H1 (cell line): ENCODE results near the gene RNASE1. TPM values are rescaled to one million over a fixed set of nuclear protein-coding genes. Genes with fewer than 3 reads are reported as not detected.

Source experiments
- CTCF ChIA-PET: fragments of 300-600 bp; sonication (Branson Sonifier 250); formaldehyde crosslinking; loops from one replicate; lab custom pipeline; 2021; ENCODE audit not compliant: partially characterized antibody; lab: Charles Lee
- POLR2A ChIA-PET: fragments of 300-600 bp; sonication (Branson Sonifier 250); formaldehyde crosslinking; loops from one replicate; lab custom pipeline; 2021; ENCODE audit warnings: inconsistent platforms; ENCODE audit not compliant: partially characterized antibody; lab: Charles Lee
- DNase-seq, 2 experiments: peaks; one replicate each; pipeline versions ENCODE4 v3.0.0 to v3.0.0-alpha.2; 2010 to 2022; ENCODE audit warnings: low spot score in 2 of 2, low read depth in 1 of 2, mixed read lengths in 1 of 2
- FAIRE-seq: peaks from 2 replicates; lab custom pipeline; 2011; peaks lifted over from hg19 to GRCh38; lab: Jason Lieb, UNC
- H2AFZ ChIP-seq: 2 replicates; pipeline ENCODE4 v1.8.1; 2012; ENCODE audit warnings: low read length, inconsistent platforms
- H2AK5ac ChIP-seq: 2 replicates; pipeline ENCODE4 v1.6.1; 2013; ENCODE audit warnings: low read depth, low read length
- H2BK120ac ChIP-seq: replicated peaks from 2 replicates; pipeline ENCODE3; 2013; ENCODE audit warnings: low read depth, low read length, inconsistent platforms
- H2BK12ac ChIP-seq: 2 replicates; pipeline ENCODE4 v1.6.1; 2013; ENCODE audit warnings: low read depth, low read length
- H2BK15ac ChIP-seq: 2 replicates; pipeline ENCODE4 v1.6.1; 2013; ENCODE audit warnings: low read length
- H2BK20ac ChIP-seq: 2 replicates; pipeline ENCODE4 v1.6.1; 2013; ENCODE audit warnings: low read length
- H2BK5ac ChIP-seq: 2 replicates; pipeline ENCODE4 v1.6.1; 2013; ENCODE audit warnings: low read depth, low read length
- H3K14ac ChIP-seq: 2 replicates; pipeline ENCODE4 v1.6.1; 2013; ENCODE audit warnings: inconsistent platforms; ENCODE audit not compliant: insufficient read length
- H3K18ac ChIP-seq: 2 replicates; pipeline ENCODE4 v1.6.1; 2013; ENCODE audit warnings: low read length; ENCODE audit errors: extremely low read depth
- H3K23ac ChIP-seq: 2 replicates; pipeline ENCODE4 v1.6.1; 2013; ENCODE audit warnings: inconsistent platforms; ENCODE audit not compliant: insufficient read length
- H3K23me2 ChIP-seq: 2 replicates; pipeline ENCODE4 v1.6.1; 2013; ENCODE audit warnings: low read depth, low read length
- H3K27ac ChIP-seq: 2 replicates; pipeline ENCODE4 v1.6.1; 2011; ENCODE audit warnings: low read depth, low read length, inconsistent platforms
- H3K27me3 ChIP-seq, 4 experiments: replicated peaks in 1 of 4; 1 replicate in 1 of 4; 2 replicates in 3 of 4; pipeline versions ENCODE4 v1.6.1 to v1.8.1; 2011 to 2013; ENCODE audit warnings: low read length in 3 of 4, mild to moderate bottlenecking in 3 of 4, inconsistent platforms in 2 of 4, mixed read lengths in 2 of 4, moderate library complexity in 1 of 4; ENCODE audit not compliant: control insufficient read depth in 3 of 4, insufficient read depth in 3 of 4; ENCODE audit errors: extremely low read depth in 1 of 4
- H3K36me3 ChIP-seq, 4 experiments: 2 replicates each; pipeline versions ENCODE4 v1.6.1 to v1.8.1; 2011 to 2013; ENCODE audit warnings: mild to moderate bottlenecking in 4 of 4, low read length in 3 of 4, moderate library complexity in 2 of 4, control low read depth in 1 of 4, inconsistent platforms in 1 of 4; ENCODE audit not compliant: insufficient read depth in 4 of 4, control insufficient read depth in 2 of 4
- H3K4ac ChIP-seq: replicated peaks from 2 replicates; pipeline ENCODE3; 2013; ENCODE audit warnings: low read length, low read depth, mixed read lengths, inconsistent platforms; ENCODE audit not compliant: insufficient read length
- H3K4me1 ChIP-seq, 4 experiments: replicated peaks in 1 of 4; 1 replicate in 1 of 4; 2 replicates in 3 of 4; pipeline versions ENCODE4 v1.6.1 to v1.8.1; 2011 to 2013; ENCODE audit warnings: low read length in 3 of 4, inconsistent platforms in 2 of 4, mixed read lengths in 1 of 4; ENCODE audit not compliant: insufficient read depth in 4 of 4, control insufficient read depth in 3 of 4
- H3K4me2 ChIP-seq, 2 experiments: 2 replicates each; pipeline versions ENCODE4 v1.6.1 to v1.8.1; 2011 to 2013; ENCODE audit warnings: low read depth in 2 of 2, low read length in 2 of 2, control low read depth in 1 of 2, inconsistent platforms in 1 of 2, mild to moderate bottlenecking in 1 of 2; ENCODE audit not compliant: insufficient read depth in 1 of 2
- H3K4me3 ChIP-seq, 4 experiments: fragments of 200-600, 300-600 bp in 1 of 4; sonication (generic), shearing (Covaris generic), sonication (Bioruptor Twin) in 1 of 4; 2 replicates each; pipeline versions ENCODE4 v1.5.1 to v1.8.1; 2011 to 2016; ENCODE audit warnings: low read length in 4 of 4, low read depth in 3 of 4, control low read depth in 2 of 4, inconsistent platforms in 2 of 4, mild to moderate bottlenecking in 2 of 4, mixed read lengths in 1 of 4, moderate library complexity in 1 of 4; ENCODE audit not compliant: insufficient read depth in 2 of 4; ENCODE audit errors: extremely low read depth in 1 of 4
- H3K56ac ChIP-seq: replicated peaks from 2 replicates; pipeline ENCODE3; 2013; ENCODE audit warnings: low read depth, mild to moderate bottlenecking, mixed read lengths, low read length, inconsistent platforms; ENCODE audit not compliant: insufficient read length
- H3K79me1 ChIP-seq: 2 replicates; pipeline ENCODE4 v1.6.1; 2013; ENCODE audit warnings: low read depth, low read length, control low read depth
- H3K79me2 ChIP-seq, 2 experiments: 2 replicates each; pipeline versions ENCODE4 v1.6.1 to v1.8.1; 2012 to 2013; ENCODE audit warnings: low read length in 2 of 2, mild to moderate bottlenecking in 2 of 2, inconsistent platforms in 1 of 2; ENCODE audit not compliant: insufficient read depth in 2 of 2, control insufficient read depth in 1 of 2
- H3K9ac ChIP-seq, 4 experiments: replicated peaks in 1 of 4; 1 replicate in 1 of 4; 2 replicates in 3 of 4; pipeline versions ENCODE4 v1.6.1 to v1.8.1; 2011 to 2013; ENCODE audit warnings: low read depth in 3 of 4, low read length in 3 of 4, control low read depth in 2 of 4, mild to moderate bottlenecking in 2 of 4, moderate library complexity in 2 of 4, inconsistent platforms in 1 of 4; ENCODE audit errors: extremely low read depth in 1 of 4
- H3K9me3 ChIP-seq, 2 experiments: 2 replicates each; pipeline versions ENCODE4 v1.6.1 to v1.8.1; 2012 to 2013; ENCODE audit warnings: mild to moderate bottlenecking in 2 of 2, moderate library complexity in 2 of 2, control low read depth in 1 of 2, inconsistent platforms in 1 of 2, low read depth in 1 of 2, low read length in 1 of 2, mixed read lengths in 1 of 2; ENCODE audit not compliant: insufficient read depth in 2 of 2
- H4K20me1 ChIP-seq, 2 experiments: replicated peaks in 1 of 2; 2 replicates each; pipeline versions ENCODE3 to v1.8.1; 2011 to 2013; ENCODE audit warnings: inconsistent platforms in 2 of 2, low read length in 2 of 2, mild to moderate bottlenecking in 1 of 2; ENCODE audit not compliant: insufficient read depth in 2 of 2, control insufficient read depth in 1 of 2
- H4K5ac ChIP-seq: 2 replicates; pipeline ENCODE4 v1.6.1; 2013; ENCODE audit warnings: low read length, low read depth, mixed read lengths, inconsistent platforms; ENCODE audit not compliant: insufficient read length
- H4K8ac ChIP-seq: 2 replicates; pipeline ENCODE4 v1.8.0; 2013; ENCODE audit warnings: mild to moderate bottlenecking, moderate library complexity, low read length, inconsistent platforms; ENCODE audit not compliant: insufficient read depth; ENCODE audit errors: extremely low read depth
- H4K91ac ChIP-seq: replicated peaks from 2 replicates; pipeline ENCODE3; 2013; ENCODE audit warnings: low read length, mixed read lengths, inconsistent platforms; ENCODE audit not compliant: insufficient read length
- BACH1 ChIP-seq: IDR thresholded peaks from 2 replicates; pipeline ENCODE4 v1.6.1; 2012; ENCODE audit warnings: low read length, improper control_type of control experiment
- BRCA1 ChIP-seq: IDR thresholded peaks from 2 replicates; pipeline ENCODE4 v1.6.1; 2012; ENCODE audit warnings: low read depth, low read length, improper control_type of control experiment
- CBX5 ChIP-seq: fragments of 300-800, 300-1000 bp; sonication (generic); IDR thresholded peaks from 2 replicates; pipeline ENCODE4 v1.7.1; 2016; ENCODE audit warnings: antibody characterized with exemption, low read length, low read depth
- CHD2 ChIP-seq: IDR thresholded peaks from 2 replicates; pipeline ENCODE4 v1.6.1; 2012; ENCODE audit warnings: low read length, improper control_type of control experiment
- EZH2 ChIP-seq: fragments of 200-600 bp; sonication (generic); IDR thresholded peaks from 2 replicates; pipeline ENCODE4 v1.7.1; 2012; ENCODE audit warnings: low read depth, mild to moderate bottlenecking, moderate library complexity, low read length, inconsistent platforms; ENCODE audit not compliant: severe bottlenecking
- FOSL1 ChIP-seq: IDR thresholded peaks from 2 replicates; pipeline ENCODE4 v1.6.1; 2011; ENCODE audit warnings: mild to moderate bottlenecking, low read depth, low read length, moderate library complexity; ENCODE audit not compliant: insufficient read depth
- GABPA ChIP-seq: IDR thresholded peaks from 2 replicates; pipeline ENCODE4 v1.6.1; 2011; ENCODE audit warnings: mild to moderate bottlenecking, low read length, moderate library complexity, borderline replicate concordance; ENCODE audit not compliant: insufficient read depth
- POLR2AphosphoS5 ChIP-seq: IDR thresholded peaks from 2 replicates; pipeline ENCODE4 v1.6.1; 2011; ENCODE audit warnings: low read depth, low read length
- RBBP5 ChIP-seq: IDR thresholded peaks from 2 replicates; pipeline ENCODE4 v1.7.1; 2012; ENCODE audit warnings: low read depth, mild to moderate bottlenecking, inconsistent platforms, low read length, moderate library complexity, borderline replicate concordance
- SP1 ChIP-seq: IDR thresholded peaks from 2 replicates; pipeline ENCODE4 v1.6.1; 2011; ENCODE audit warnings: low read depth, low read length
- SRF ChIP-seq: IDR thresholded peaks from 2 replicates; pipeline ENCODE4 v1.6.1; 2011; ENCODE audit warnings: mild to moderate bottlenecking, low read depth, low read length, moderate library complexity
- SUZ12 ChIP-seq: fragments of 200-600 bp; sonication (generic); IDR thresholded peaks from 2 replicates; pipeline ENCODE4 v1.6.1; 2012; ENCODE audit warnings: mild to moderate bottlenecking, inconsistent platforms, low read length, moderate library complexity, mixed read lengths
- TBP ChIP-seq: IDR thresholded peaks from 2 replicates; pipeline ENCODE4 v1.6.1; 2011; ENCODE audit warnings: low read depth, low read length, improper control_type of control experiment
- TCF12 ChIP-seq: IDR thresholded peaks from 2 replicates; pipeline ENCODE4 v1.6.1; 2011; ENCODE audit warnings: low read depth, mild to moderate bottlenecking, low read length
- YY1 ChIP-seq: IDR thresholded peaks from 2 replicates; pipeline ENCODE4 v1.6.1; 2011; ENCODE audit warnings: low read depth, mild to moderate bottlenecking, low read length
- ZNF274 ChIP-seq: IDR thresholded peaks from 2 replicates; pipeline ENCODE4 v1.7.0; 2012; ENCODE audit warnings: low read length, borderline replicate concordance; ENCODE audit errors: extremely low read depth
- WGBS, 2 experiments: shearing (Covaris generic) in 1 of 2; methylation state at CpG; one replicate each; pipeline versions ENCODE4 v1.1.6 to v1.1.7; 2013 to 2015; ENCODE audit warnings: low lambda C conversion rate in 2 of 2, mixed read lengths in 2 of 2, inconsistent platforms in 1 of 2, low coverage in 1 of 2, missing lambda C conversion rate in 1 of 2; ENCODE audit not compliant: insufficient replicate concordance in 2 of 2, insufficient coverage in 1 of 2, insufficient read length in 1 of 2; ENCODE audit errors: extremely low coverage in 1 of 2, missing lambda C conversion rate in 1 of 2; 5-methylcytosine and 5-hydroxymethylcytosine counted together
- polyA plus RNA-seq, 7 experiments: library from polyadenylated mRNA; depleted of rRNA in 3 of 7; stranded (reverse) in 5 of 7; unstranded in 2 of 7; fragments of >200 nt in 5 of 7; fragments of 200-250 nt in 2 of 7; gene quantifications; 1 replicate in 5 of 7; 2 replicates in 1 of 7; 4 replicates in 1 of 7; pipeline versions ENCODE4 v1.2.1 to v1.2.3, GENCODE V29; 2011 to 2013; ENCODE audit warnings: missing spikeins in 2 of 7, mixed read lengths in 2 of 7
- total RNA-seq: library from RNA; stranded (reverse); fragmentation: NEBNext Ultra II Directional; extraction: Animal tissue kit (Norgen Biotek cat#: 25700); gene quantifications from 2 replicates; pipeline ENCODE4 v1.2.1, GENCODE V29; 2021

The RNASE1 gene
- total and polyA plus RNA-seq, 2 of the 8 experiments (the other 6 are each of a cell fraction or from before 2014, with no cell fraction given) = 2.2 to 13.4 TPM

- H3K14ac ChIP-seq = no peak overlapping the region
- H4K20me1 ChIP-seq = no peaks in the 10 kb centered on the region
- H3K79me2 ChIP-seq = no peaks in the 10 kb centered on the region
- H2BK20ac ChIP-seq = no peak overlapping the region
- no peak overlapping the region for H3K18ac ChIP-seq
- CTCF ChIA-PET = interaction anchor here (1.0 to 3.2 kb wide), 3 partner anchors 17 to 110 kb away, joined by 3 to 16 read pairs (median 3); no protein-coding TSS in a partner anchor
- no peak overlapping the region for H2BK15ac ChIP-seq
- no peak overlapping the region for H3K4me2 ChIP-seq
- no peak overlapping the region for H3K4ac ChIP-seq
- no peak overlapping the region for H2BK12ac ChIP-seq
- no peak overlapping the region for H2BK120ac ChIP-seq
- H4K8ac ChIP-seq = no peak overlapping the region
- H3K4me3 ChIP-seq = no peak overlapping the region
- no peak overlapping the region for H3K56ac ChIP-seq
- no peak overlapping the region for H3K27ac ChIP-seq
- H4K91ac ChIP-seq = no peak overlapping the region
- POLR2A ChIA-PET = interaction anchor here (0.6 kb wide), 1 partner anchor 31 kb away, joined by 3 read pairs; no protein-coding TSS in a partner anchor
- H3K4me1 ChIP-seq = peaks cover 0 to 7% (median 0%) of the 10 kb centered on the region in 4 experiments; a peak in 1 of 7 replicates
- no peak for DNase-seq
- no peak for FAIRE-seq
- no peaks in the 10 kb centered on the region; the same call in 1 of the 2 replicates for H3K23me2 ChIP-seq
- H3K9me3 ChIP-seq = no peaks in the 10 kb centered on the region
- H3K9ac ChIP-seq = no peak overlapping the region
- no peaks in the 10 kb centered on the region for H3K79me1 ChIP-seq
- H2BK5ac ChIP-seq = no peak overlapping the region
- H2AFZ ChIP-seq = no peak overlapping the region
- no peaks in the 10 kb centered on the region for H3K36me3 ChIP-seq
- no peak overlapping the region for H3K23ac ChIP-seq
- H4K5ac ChIP-seq = no peak overlapping the region
- WGBS, 2 experiments = 67% methylated on average over 3 of the region's 3 CpGs; no CpG with 5 or more reads in 1 of the 2 experiments
- H3K27me3 ChIP-seq = no peaks in the 10 kb centered on the region
- H2AK5ac ChIP-seq = no peak overlapping the region
- no peak for TF ChIP-seq POLR2AphosphoS5
- TF ChIP-seq SRF = no peak
- no peak for TF ChIP-seq CBX5
- TF ChIP-seq BRCA1 = no peak
- no peak for TF ChIP-seq FOSL1
- no peak for TF ChIP-seq BACH1
- no peak for TF ChIP-seq ZNF274
- TF ChIP-seq CHD2 = no peak
- TF ChIP-seq GABPA = no peak
- no peak for TF ChIP-seq RBBP5
- TF ChIP-seq TBP = no peak
- no peak for TF ChIP-seq SP1
- TF ChIP-seq EZH2 = no peak
- TF ChIP-seq SUZ12 = no peak
- no peak for TF ChIP-seq YY1
- TF ChIP-seq TCF12 = no peak
These were observed 35.2 kb upstream of the RNASE1 start for GRCh38 chr14:20837831-20838230.
